Panc1 (cell line): ENCODE data around the gene C12orf43.

Source experiments
- CTCF ChIP-seq: fragments of 450-650 bp; IDR thresholded peaks from 2 replicates; pipeline ENCODE4 v1.5.1; 2017; ENCODE audit warnings: mild to moderate bottlenecking
- POLR2AphosphoS5 ChIP-seq: IDR thresholded peaks from 2 replicates; pipeline ENCODE4 v1.6.1; 2012; ENCODE audit warnings: mild to moderate bottlenecking, low read depth, low read length, moderate library complexity
- REST ChIP-seq, 2 experiments: IDR thresholded peaks; 2 replicates each; pipeline ENCODE4 v1.6.1; 2011 to 2012; ENCODE audit warnings: low read depth in 2 of 2, control low read depth in 1 of 2, low read length in 1 of 2, mild to moderate bottlenecking in 1 of 2, moderate library complexity in 1 of 2; ENCODE audit not compliant: insufficient read depth in 1 of 2

- no peak for TF ChIP-seq REST (IDR thresholded peaks at IDR 0.05; ENCODE audit: insufficient read depth in 1 of 2, low read depth in 2 of 2, low read length in 1 of 2)
- no peak for TF ChIP-seq CTCF
- TF ChIP-seq POLR2AphosphoS5 = no peak
Measured at GRCh38 chr12:120964298-120964697, 52.0 kb downstream of the C12orf43 start.
